NOMO-1 treated with DMSO at 0.1 percent for 48 hours (cell line): ENCODE results near the gene PLXNB2.

Experiments
- DNase-seq: peaks from one replicate; lab custom pipeline; 2025; ENCODE audit not compliant: unreplicated experiment; lab: John Stamatoyannopoulos, UW

The PLXNB2 gene

GRCh38 chr22:50255099-50255498, 52.3 kb downstream of the PLXNB2 start:
- DNase-seq: no peak

GRCh38 chr22:50253941-50254340, 53.5 kb downstream of the PLXNB2 start:
- no peak for DNase-seq

- no peak for DNase-seq
These were observed 54.2 kb downstream of the PLXNB2 start for GRCh38 chr22:50253046-50253915.

GRCh38 chr22:50252082-50253045, 55.1 kb downstream of the PLXNB2 start:
- DNase-seq: peak; percentile 45

- no peak for DNase-seq
These were observed 55.9 kb downstream of the PLXNB2 start for GRCh38 chr22:50251477-50252081.

- DNase-seq: peak; percentile 79
These were observed 56.6 kb downstream of the PLXNB2 start, which contains the start of gene HDAC10 for GRCh38 chr22:50250555-50251476. HDAC10 (minus strand) TSS chr22:50251265; CDS start chr22:50251032, 233 bp downstream.

GRCh38 chr22:50250249-50250554, 57.2 kb downstream of the PLXNB2 start:
- DNase-seq: no peak

GRCh38 chr22:50249341-50250248, 57.9 kb downstream of the PLXNB2 start:
- no peak for DNase-seq

GRCh38 chr22:50248196-50249081, 59.0 kb downstream of the PLXNB2 start:
- no peak for DNase-seq

- peak; percentile 14 for DNase-seq
These were observed 59.7 kb downstream of the PLXNB2 start for GRCh38 chr22:50247748-50248147.

- no peak for DNase-seq
These were observed 60.9 kb downstream of the PLXNB2 start for GRCh38 chr22:50246242-50247175.

GRCh38 chr22:50245214-50246072, 62.0 kb downstream of the PLXNB2 start:
- no peak for DNase-seq

- DNase-seq: peak; percentile 92
These were observed 62.8 kb downstream of the PLXNB2 start, which contains the start of gene TUBGCP6 for GRCh38 chr22:50244420-50245213. TUBGCP6 (minus strand) TSS chr22:50245023; CDS start chr22:50244459, 564 bp downstream.

- peak; percentile 20 for DNase-seq
These were observed 63.6 kb downstream of the PLXNB2 start for GRCh38 chr22:50243685-50244419.
